NB4 (cell line): ENCODE results near the gene ZNF318.

ENCODE experiments used
- MYC ChIP-seq: IDR thresholded peaks from 2 replicates; pipeline ENCODE4 v1.6.1; 2011; ENCODE audit warnings: low read depth, low read length
- POLR2A ChIP-seq: IDR thresholded peaks from 2 replicates; pipeline ENCODE4 v1.6.1; 2011; ENCODE audit warnings: mild to moderate bottlenecking; ENCODE audit not compliant: insufficient read length; ENCODE audit errors: extremely low read depth
- TF ChIP-seq, protein P1 (sequence below): IDR thresholded peaks from one replicate; pipeline ENCODE4 v1.5.1; 2012; ENCODE audit warnings: low read depth, low read length

DNA sequence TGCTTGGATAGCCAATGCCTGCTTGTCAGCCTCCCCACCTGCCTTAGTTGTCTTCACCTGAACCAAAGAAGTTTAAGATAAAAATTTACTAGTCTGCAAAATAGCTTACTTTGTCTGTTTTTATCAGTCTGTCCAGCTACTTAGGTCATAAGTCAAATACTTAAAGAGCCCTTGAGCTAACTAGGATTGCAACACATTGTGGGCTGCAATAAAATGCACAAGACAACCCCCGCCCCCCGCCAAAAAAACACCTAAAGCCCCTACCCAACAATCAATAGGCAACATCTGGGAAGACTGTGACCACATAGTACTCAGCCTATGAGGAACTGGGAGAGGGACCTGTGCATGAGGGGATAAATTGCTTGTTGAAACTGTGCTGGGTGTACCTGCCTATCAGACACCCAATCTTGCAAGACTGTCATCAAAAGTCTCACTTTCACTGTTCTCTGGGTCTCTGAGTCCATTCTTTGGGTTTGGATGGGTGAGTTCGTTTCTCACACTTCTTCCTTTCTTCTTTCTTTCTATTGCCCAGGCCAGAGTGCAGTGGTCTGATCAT, 30.6 kb upstream of the ZNF318 start:
- TF ChIP-seq, protein P1, sequence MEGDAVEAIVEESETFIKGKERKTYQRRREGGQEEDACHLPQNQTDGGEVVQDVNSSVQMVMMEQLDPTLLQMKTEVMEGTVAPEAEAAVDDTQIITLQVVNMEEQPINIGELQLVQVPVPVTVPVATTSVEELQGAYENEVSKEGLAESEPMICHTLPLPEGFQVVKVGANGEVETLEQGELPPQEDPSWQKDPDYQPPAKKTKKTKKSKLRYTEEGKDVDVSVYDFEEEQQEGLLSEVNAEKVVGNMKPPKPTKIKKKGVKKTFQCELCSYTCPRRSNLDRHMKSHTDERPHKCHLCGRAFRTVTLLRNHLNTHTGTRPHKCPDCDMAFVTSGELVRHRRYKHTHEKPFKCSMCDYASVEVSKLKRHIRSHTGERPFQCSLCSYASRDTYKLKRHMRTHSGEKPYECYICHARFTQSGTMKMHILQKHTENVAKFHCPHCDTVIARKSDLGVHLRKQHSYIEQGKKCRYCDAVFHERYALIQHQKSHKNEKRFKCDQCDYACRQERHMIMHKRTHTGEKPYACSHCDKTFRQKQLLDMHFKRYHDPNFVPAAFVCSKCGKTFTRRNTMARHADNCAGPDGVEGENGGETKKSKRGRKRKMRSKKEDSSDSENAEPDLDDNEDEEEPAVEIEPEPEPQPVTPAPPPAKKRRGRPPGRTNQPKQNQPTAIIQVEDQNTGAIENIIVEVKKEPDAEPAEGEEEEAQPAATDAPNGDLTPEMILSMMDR: no peak
- no peak for TF ChIP-seq MYC
- no peak for TF ChIP-seq POLR2A
